Neural progenitor cell (in vitro differentiated cells): ENCODE measurements around the gene HS3ST4. TPM values are rescaled to one million over a fixed set of nuclear protein-coding genes. Genes with fewer than 3 reads are reported as not detected.

Experiments used
- DNase-seq: peaks from one replicate; pipeline ENCODE4 v3.0.0-alpha.2; 2016; ENCODE audit warnings: low spot score
- H2AFZ ChIP-seq: fragments of 200-600 bp; sonication (generic); replicated peaks from 2 replicates; pipeline ENCODE4 v1.6.1; 2016; ENCODE audit warnings: antibody characterized with exemption
- H3F3A ChIP-seq: fragments of 200-600 bp; sonication (generic); 2 replicates; pipeline ENCODE4 v1.6.1; 2016; ENCODE audit warnings: antibody characterized with exemption, low read depth
- H3K27ac ChIP-seq: fragments of 200-600 bp; sonication (generic); 2 replicates; pipeline ENCODE4 v1.5.1; 2016; ENCODE audit warnings: mild to moderate bottlenecking
- H3K27me3 ChIP-seq: fragments of 200-600 bp; sonication (generic); 2 replicates; pipeline ENCODE4 v1.6.1; 2016; ENCODE audit warnings: mild to moderate bottlenecking, moderate library complexity
- H3K36me3 ChIP-seq: fragments of 200-600 bp; sonication (generic); 2 replicates; pipeline ENCODE4 v1.5.1; 2016
- H3K4me1 ChIP-seq: fragments of 200-600 bp; sonication (generic); 2 replicates; pipeline ENCODE4 v1.6.1; 2016; ENCODE audit warnings: mixed run types
- H3K4me2 ChIP-seq: fragments of 200-600 bp; sonication (generic); 2 replicates; pipeline ENCODE4 v1.6.1; 2016
- H3K4me3 ChIP-seq: fragments of 200-600 bp; sonication (generic); 2 replicates; pipeline ENCODE4 v1.5.1; 2016
- H3K79me2 ChIP-seq: fragments of 200-600 bp; sonication (generic); 2 replicates; pipeline ENCODE4 v1.6.1; 2016; ENCODE audit warnings: low read depth
- H3K9ac ChIP-seq: fragments of 200-600 bp; sonication (generic); 2 replicates; pipeline ENCODE4 v1.6.1; 2016
- H3K9me3 ChIP-seq: fragments of 200-600 bp; sonication (generic); 2 replicates; pipeline ENCODE4 v1.5.1; 2016; ENCODE audit warnings: low read depth
- H4K20me1 ChIP-seq: fragments of 200-600 bp; sonication (generic); 2 replicates; pipeline ENCODE4 v1.6.1; 2016; ENCODE audit warnings: low read depth
- H3K27ac Mint-ChIP-seq: 3 replicates; pipeline ENCODE4 v1.8.0; 2021; ENCODE audit warnings: mixed read lengths
- H3K27me3 Mint-ChIP-seq: 2 replicates; pipeline ENCODE4 v1.8.0; 2022; ENCODE audit warnings: low read depth, mild to moderate bottlenecking, inconsistent platforms, moderate library complexity, mixed read lengths; ENCODE audit not compliant: insufficient read depth
- H3K36me3 Mint-ChIP-seq: 3 replicates; pipeline ENCODE4 v1.8.0; 2021; ENCODE audit warnings: mixed read lengths
- H3K4me1 Mint-ChIP-seq: 3 replicates; pipeline ENCODE4 v1.8.0; 2021; ENCODE audit warnings: mixed read lengths
- H3K4me3 Mint-ChIP-seq: 3 replicates; pipeline ENCODE4 v1.8.0; 2021; ENCODE audit warnings: mild to moderate bottlenecking, moderate library complexity, mixed read lengths
- H3K9me3 Mint-ChIP-seq: 3 replicates; pipeline ENCODE4 v1.8.0; 2020; ENCODE audit warnings: mixed read lengths
- CTCF ChIP-seq: fragments of 200-600 bp; sonication (generic); IDR thresholded peaks from 2 replicates; pipeline ENCODE4 v1.5.1; 2017; ENCODE audit warnings: antibody characterized with exemption, mild to moderate bottlenecking
- EZH2 ChIP-seq: fragments of 200-600 bp; sonication (generic); IDR thresholded peaks from 2 replicates; pipeline ENCODE4 v1.6.1; 2017; ENCODE audit warnings: antibody characterized with exemption, mild to moderate bottlenecking, moderate library complexity
- EZH2phosphoT487 ChIP-seq: fragments of 200-600 bp; sonication (generic); IDR thresholded peaks from 2 replicates; pipeline ENCODE4 v1.6.1; 2017; ENCODE audit warnings: antibody characterized with exemption
- total RNA-seq: library from RNA; depleted of rRNA; stranded (reverse); fragments of >200 nt; gene quantifications from 2 replicates; pipeline ENCODE4 v1.2.3, GENCODE V29; 2015; ENCODE audit warnings: low replicate concordance

Gene HS3ST4
- 1.8 and 2.5 TPM in 2 replicates for total RNA-seq

DNA sequence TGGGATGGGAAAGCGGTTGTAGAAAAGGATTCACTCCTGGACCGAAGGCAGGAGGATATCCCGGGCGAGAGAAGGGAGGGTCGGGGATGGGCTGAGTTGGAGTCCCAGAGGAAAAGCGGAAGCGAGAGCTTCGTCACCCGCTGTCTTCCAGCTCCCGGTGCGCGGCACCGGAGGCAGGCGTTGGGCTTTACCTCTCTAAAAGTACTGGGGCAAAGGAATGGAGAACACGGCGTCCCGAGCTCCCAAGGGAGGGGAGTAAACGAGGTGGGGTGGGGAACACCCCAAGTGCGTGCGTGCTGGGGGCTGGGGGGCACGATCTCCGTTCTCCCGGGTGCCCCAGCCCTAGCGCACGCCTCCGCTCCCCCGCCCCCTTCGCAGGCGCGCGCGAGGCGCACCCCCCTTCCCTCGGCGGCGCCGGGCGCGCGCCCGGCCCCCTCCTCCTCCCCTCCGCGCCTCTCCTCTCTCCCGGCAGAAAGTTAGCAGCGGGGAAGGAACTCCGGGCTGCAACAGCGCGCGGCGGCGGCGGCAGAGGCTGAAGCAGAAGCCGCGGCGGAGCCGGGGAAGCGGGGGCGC is at the start of gene HS3ST4:
TSS of gene HS3ST4 (plus strand) at position 441 of the 573 bp plus-strand sequence.
- peaks cover 67% of the 10 kb centered on the region for H3K27me3 ChIP-seq
- TF ChIP-seq EZH2phosphoT487, result no peak
- TF ChIP-seq CTCF, result no peak
- no peak for TF ChIP-seq EZH2
- H3K27me3 Mint-ChIP-seq, result peaks cover 43% of the 10 kb centered on the region

DNA sequence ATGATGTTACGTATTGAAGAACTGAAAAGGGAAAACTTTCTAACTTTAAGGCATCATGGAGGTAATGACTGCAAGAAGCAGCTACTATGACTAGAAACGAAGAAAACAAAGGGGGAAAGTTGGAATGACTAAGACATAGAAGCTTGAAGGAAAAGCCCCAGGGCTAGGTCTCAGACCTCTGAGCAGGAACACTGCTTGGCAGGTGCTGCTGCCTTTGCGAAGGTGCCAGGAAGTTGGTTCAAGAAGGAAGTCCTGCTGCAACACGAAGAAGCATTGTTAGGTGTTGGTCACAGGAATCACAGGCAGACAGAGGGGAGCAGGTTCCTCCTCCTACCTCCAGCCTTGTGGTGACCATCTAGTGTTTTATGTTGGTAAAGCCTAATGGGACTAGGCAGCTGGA is 48.1 kb upstream of the HS3ST4 start:
- Histone ChIP-seq H3K27ac (no peak overlapping the region), H4K20me1 (no peaks in the 10 kb centered on the region), H2AFZ (no peak overlapping the region), H3K9me3 (no peaks in the 10 kb centered on the region), H3F3A (no peaks in the 10 kb centered on the region), H3K4me3 (no peak overlapping the region), H3K9ac (no peak overlapping the region), H3K4me1 (no peaks in the 10 kb centered on the region), H3K27me3 (no peaks in the 10 kb centered on the region), H3K4me2 (no peak overlapping the region), H3K79me2 (no peaks in the 10 kb centered on the region), H3K36me3 (no peaks in the 10 kb centered on the region)
- H3K27me3 Mint-ChIP-seq, result no peaks in the 10 kb centered on the region
- no peak for DNase-seq
- H3K27ac Mint-ChIP-seq, result no peak overlapping the region
- H3K4me3 Mint-ChIP-seq, result no peak overlapping the region
- TF ChIP-seq EZH2, result no peak
- no peak for TF ChIP-seq EZH2phosphoT487
- no peak for TF ChIP-seq CTCF
- H3K9me3 Mint-ChIP-seq, result no peaks in the 10 kb centered on the region
- H3K4me1 Mint-ChIP-seq, result no peaks in the 10 kb centered on the region
- no peaks in the 10 kb centered on the region for H3K36me3 Mint-ChIP-seq

More for the DNA sequence above, at the start of gene HS3ST4:
- Histone ChIP-seq H3K4me2 (peak within 1 kb of the TSS; percentile 88), H4K20me1 (no peaks in the 10 kb centered on the region), H2AFZ (peak within 1 kb of the TSS; percentile 99), H3K9ac (no peak within 1 kb of the TSS), H3K27ac (no peak within 1 kb of the TSS), H3K36me3 (no peaks in the 10 kb centered on the region), H3F3A (peaks cover 26% of the 10 kb centered on the region), H3K4me1 (peaks cover 8% of the 10 kb centered on the region), H3K9me3 (no peaks in the 10 kb centered on the region), H3K4me3 (peak within 1 kb of the TSS; percentile 96), H3K79me2 (no peaks in the 10 kb centered on the region)
- no peaks in the 10 kb centered on the region for H3K9me3 Mint-ChIP-seq
- peak within 1 kb of the TSS; percentile 7 for H3K27ac Mint-ChIP-seq
- peak; percentile 88 for DNase-seq
- peaks cover 16% of the 10 kb centered on the region for H3K4me1 Mint-ChIP-seq
- H3K4me3 Mint-ChIP-seq, result peak within 1 kb of the TSS; percentile 90
- H3K36me3 Mint-ChIP-seq, result no peaks in the 10 kb centered on the region

- peaks cover 7% of the 10 kb centered on the region for H3K4me1 Mint-ChIP-seq
- H3K79me2 ChIP-seq, result no peaks in the 10 kb centered on the region
- H3K9ac ChIP-seq, result no peak overlapping the region
- no peaks in the 10 kb centered on the region for H3K9me3 ChIP-seq
- no peak overlapping the region for H3K4me2 ChIP-seq
- H3K9me3 Mint-ChIP-seq, result no peaks in the 10 kb centered on the region
- no peak overlapping the region for H2AFZ ChIP-seq
- TF ChIP-seq EZH2phosphoT487 (no peak), EZH2 (no peak), CTCF (no peak)
- no peaks in the 10 kb centered on the region for H4K20me1 ChIP-seq
- H3K4me3 ChIP-seq, result no peak overlapping the region
- no peaks in the 10 kb centered on the region for H3F3A ChIP-seq
- no peak overlapping the region for H3K4me3 Mint-ChIP-seq
- H3K27me3 ChIP-seq, result no peaks in the 10 kb centered on the region
- no peak overlapping the region for H3K27ac Mint-ChIP-seq
- no peaks in the 10 kb centered on the region for H3K36me3 Mint-ChIP-seq
- DNase-seq, result no peak
- no peaks in the 10 kb centered on the region for H3K4me1 ChIP-seq
- H3K27ac ChIP-seq, result no peak overlapping the region
- H3K36me3 ChIP-seq, result no peaks in the 10 kb centered on the region
- H3K27me3 Mint-ChIP-seq, result peaks cover 9% of the 10 kb centered on the region
Observed at GRCh38 chr16:25656639-25657038, 35.1 kb upstream of the HS3ST4 start.
